ENCODE results near the gene SGPP2.

- TF ChIP-seq CTCF (optimal IDR thresholded peaks at IDR 0.05 in 1 of 3, IDR thresholded peaks at IDR 0.05 in 1 of 3, conservative IDR thresholded peaks at IDR 0.05 in 1 of 3; ENCODE audit: extremely low read depth in 1 of 3, insufficient read depth in 2 of 3, low read length in 3 of 3): no peak
- no peak for TF ChIP-seq EZH2 (IDR thresholded peaks at IDR 0.05; ENCODE audit: low read length)
Observed at GRCh38 chr2:222544661-222545060, 120.3 kb downstream of the SGPP2 start.
